ENCODE measurements around the gene ACTR3. TPM values are rescaled to one million over a fixed set of nuclear protein-coding genes. Genes with fewer than 3 reads are reported as not detected.

The ACTR3 gene
- total and polyA plus RNA-seq, 4 donors = 34.4 to 99.6 (median 51.8) TPM

- no peak overlapping the region for H3K4me3 ChIP-seq (ENCODE audit: low read depth in 1 of 3, low read length in 3 of 3)
- H3K27me3 ChIP-seq (ENCODE audit: control insufficient read depth in 4 of 4, insufficient read depth in 4 of 4, low read length in 3 of 4) = no peaks in the 10 kb centered on the region
- H3K27ac ChIP-seq (ENCODE audit: low read depth in 1 of 2, low read length in 2 of 2) = no peak overlapping the region
- no peaks in the 10 kb centered on the region for H3K36me3 ChIP-seq (ENCODE audit: control insufficient read depth in 4 of 4, insufficient read depth in 3 of 4, low read depth in 1 of 4, low read length in 3 of 4)
- DNase-seq (ENCODE audit: low spot score) = no peak
- peaks cover 14 to 70% (median 65%) of the 10 kb centered on the region in 4 donors for H3K4me1 ChIP-seq (ENCODE audit: control insufficient read depth in 4 of 4, insufficient read depth in 4 of 4, low read length in 3 of 4)
- TF ChIP-seq RXRA (IDR thresholded peaks at IDR 0.05) (no peak), EGR1 (IDR thresholded peaks at IDR 0.05; ENCODE audit: low read depth in 2 of 2) (no peak), HNF4A (conservative IDR thresholded peaks at IDR 0.05) (no peak), NR2F2 (IDR thresholded peaks at IDR 0.05) (no peak), REST (IDR thresholded peaks at IDR 0.05) (no peak), RAD21 (IDR thresholded peaks at IDR 0.05) (no peak), YY1 (IDR thresholded peaks at IDR 0.05) (no peak), TAF1 (conservative IDR thresholded peaks at IDR 0.05) (no peak), GABPA (IDR thresholded peaks at IDR 0.05 in 1 of 2, conservative IDR thresholded peaks at IDR 0.05 in 1 of 2) (no peak), JUND (IDR thresholded peaks at IDR 0.05) (no peak), HNF4G (IDR thresholded peaks at IDR 0.05) (no peak), CTCF (IDR thresholded peaks at IDR 0.05; ENCODE audit: low read depth, low read length, missing input control) (no peak), MAX (IDR thresholded peaks at IDR 0.05) (no peak), FOXA1 (IDR thresholded peaks at IDR 0.05) (no peak), ZBTB33 (IDR thresholded peaks at IDR 0.05) (no peak), FOXA2 (IDR thresholded peaks at IDR 0.05) (no peak), SP1 (IDR thresholded peaks at IDR 0.05) (no peak), ATF3 (IDR thresholded peaks at IDR 0.05) (no peak)
- H3K9me3 ChIP-seq (ENCODE audit: control insufficient read depth in 4 of 4, low read length in 3 of 4) = no peaks in the 10 kb centered on the region
- no peak overlapping the region for H3K9ac ChIP-seq (ENCODE audit: low read depth in 1 of 2, low read length in 2 of 2)
- WGBS = 74% methylated on average over 1 of the region's 1 CpG
These were observed 6.1 kb downstream of the ACTR3 start for GRCh38 chr2:113895819-113896563.

Measured in liver (tissue), 9 donors.